ENCODE measurements around the gene SKIC8.
A peak's percentile ranks its signal among the peaks of the same experiment; 100 is the strongest.
"Not testable (repeated sequence)": the region's sequence is repeated elsewhere in the genome, so short reads cannot be mapped to it uniquely, and the experiment has no call there.

The SKIC8 gene

DNA sequence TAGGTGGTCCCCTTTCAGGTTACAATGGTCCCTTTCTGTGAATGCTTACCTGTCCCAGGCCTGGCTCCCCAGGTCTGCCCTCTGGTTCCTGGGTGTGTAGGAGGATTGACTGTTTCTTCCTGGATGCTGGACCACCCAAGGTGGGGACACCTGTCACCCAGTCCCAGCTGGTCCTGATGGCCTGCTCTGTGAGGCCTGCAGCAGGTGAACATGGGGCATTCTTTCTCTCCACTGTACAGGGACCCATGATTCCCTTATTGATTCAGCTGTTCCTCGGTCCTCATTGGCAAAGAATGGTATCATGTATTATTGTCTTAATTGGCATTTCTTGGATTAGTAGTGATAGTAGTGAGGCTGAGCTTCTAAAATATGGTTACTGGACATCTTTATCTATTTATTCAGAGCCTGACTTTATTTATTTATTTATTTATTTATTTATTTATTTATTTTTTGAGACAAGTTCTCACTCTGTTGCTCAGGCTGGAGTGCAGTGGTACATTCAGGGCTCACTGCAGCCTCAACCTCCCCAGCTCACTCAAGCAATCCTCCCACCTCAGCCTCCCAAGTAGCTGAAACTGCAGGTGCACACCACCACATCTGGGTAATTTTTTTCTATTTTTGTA, 43.9 kb downstream of the SKIC8 start:
- no peak for DNase-seq (ENCODE audit: low read depth in 2 of 2)

DNA sequence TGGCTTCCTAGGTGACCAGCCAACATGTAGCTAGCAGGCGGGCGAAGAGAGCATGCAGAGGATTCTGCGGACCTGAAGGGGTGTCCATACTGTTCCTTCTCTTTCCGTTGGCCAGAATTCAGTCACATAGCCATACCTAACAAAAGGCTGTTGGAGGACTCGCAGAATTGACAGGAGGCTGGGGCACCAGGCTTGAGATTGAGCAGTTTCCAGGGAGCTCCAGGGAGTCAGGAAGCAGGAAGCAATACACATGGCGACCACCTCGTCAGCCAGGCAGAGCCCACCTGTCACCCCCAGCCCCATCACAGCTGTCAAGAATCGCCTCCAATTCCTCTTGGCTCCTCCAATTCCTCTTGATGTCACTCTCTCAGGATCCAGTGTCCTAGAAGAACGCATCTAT, 48.3 kb downstream of the SKIC8 start:
- no peak for DNase-seq (ENCODE audit: low read depth in 2 of 2)

DNA sequence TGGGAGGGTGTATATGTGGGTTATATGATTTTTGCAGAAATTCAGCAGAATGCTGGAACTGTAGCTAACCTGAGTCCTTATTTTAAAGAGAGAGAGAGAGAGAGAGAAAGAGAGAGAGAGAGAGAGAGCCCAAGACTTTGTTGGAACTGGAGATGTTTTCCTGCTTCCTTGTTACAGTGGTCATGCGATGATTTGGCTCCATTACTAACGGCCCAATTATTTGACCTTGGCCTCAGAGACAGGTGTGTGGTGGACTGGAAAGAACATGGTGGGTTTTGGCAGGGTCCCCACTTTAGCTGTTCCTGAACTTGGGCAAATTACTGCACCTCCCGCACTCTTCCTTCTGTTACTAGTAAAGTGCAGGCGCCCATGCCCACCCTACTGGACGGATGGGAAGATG, 50.3 kb downstream of the SKIC8 start:
- DNase-seq (ENCODE audit: low read depth in 2 of 2): no peak

DNA sequence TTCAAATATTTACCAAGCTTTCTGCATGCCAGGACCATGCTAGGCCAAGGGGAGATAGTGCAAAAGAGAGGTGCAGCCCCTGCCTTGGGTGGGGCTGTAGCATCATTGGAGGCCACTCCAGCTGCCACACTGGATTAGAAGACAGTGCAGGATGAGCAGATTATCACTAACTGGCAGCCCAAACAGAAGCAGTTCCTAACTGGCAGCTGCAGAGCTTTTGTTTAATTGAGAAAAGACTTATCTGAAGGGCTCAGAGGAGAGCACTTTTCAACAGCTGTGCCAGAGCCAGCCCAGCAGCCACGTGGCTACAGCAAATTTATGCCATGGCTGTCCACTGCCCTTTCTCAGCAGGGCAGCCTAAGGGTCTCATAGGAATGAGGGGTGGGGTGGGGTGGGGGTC, 51.5 kb downstream of the SKIC8 start:
- no peak for DNase-seq (ENCODE audit: low read depth in 2 of 2)

DNA sequence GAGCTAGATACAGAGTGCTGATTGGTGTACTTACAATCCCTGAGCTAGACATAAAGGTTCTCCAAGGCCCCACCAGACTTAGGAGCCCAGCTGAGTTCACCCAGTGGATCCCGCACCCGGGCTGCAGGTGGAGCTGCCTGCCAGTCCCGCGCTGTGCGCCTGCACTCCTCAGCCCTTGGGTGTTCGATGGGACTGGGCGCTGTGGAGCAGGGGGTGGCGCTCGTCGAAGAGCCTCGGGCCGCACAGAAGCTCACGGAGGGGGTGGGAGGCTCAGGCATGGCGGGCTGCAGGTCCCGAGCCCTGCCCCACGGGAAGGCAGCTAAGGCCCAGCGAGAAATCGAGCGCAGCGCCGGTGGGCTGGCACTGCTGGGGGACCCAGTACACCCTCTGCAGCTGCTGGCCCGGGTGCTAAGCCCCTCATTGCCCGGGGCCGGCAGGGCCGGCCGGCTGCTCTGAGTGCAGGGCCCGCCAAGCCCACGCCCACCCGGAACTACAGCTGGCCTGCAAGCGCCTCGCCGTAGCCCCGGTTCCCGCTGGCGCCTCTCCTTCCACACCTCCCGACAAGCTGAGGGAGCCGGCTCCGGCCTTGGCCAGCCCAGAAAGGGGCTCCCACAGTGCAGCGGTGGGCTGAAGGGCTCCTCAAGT, 53.3 kb downstream of the SKIC8 start:
- not testable (repeated sequence) for DNase-seq (ENCODE audit: low read depth in 2 of 2)

DNA sequence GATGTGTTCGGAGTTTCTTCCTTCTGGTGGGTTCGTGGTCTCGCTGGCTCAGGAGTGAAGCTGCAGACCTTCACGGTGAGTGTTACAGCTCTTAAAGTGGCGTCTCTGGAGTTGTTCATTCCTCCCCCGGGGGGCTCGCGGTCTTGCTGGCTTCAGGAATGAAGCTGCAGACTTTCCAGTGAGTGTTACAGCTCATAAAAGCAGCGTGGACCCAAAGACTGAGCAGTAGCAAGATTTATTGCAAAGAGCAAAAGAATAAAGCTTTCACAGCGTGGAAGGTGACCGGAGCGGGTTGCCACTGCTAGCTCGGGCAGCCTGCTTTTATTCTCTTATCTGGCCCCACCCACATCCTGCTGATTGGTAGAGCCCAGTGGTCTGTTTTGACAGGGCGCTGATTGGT, 54.0 kb downstream of the SKIC8 start:
- not testable (repeated sequence) for DNase-seq (ENCODE audit: low read depth in 2 of 2)

DNA sequence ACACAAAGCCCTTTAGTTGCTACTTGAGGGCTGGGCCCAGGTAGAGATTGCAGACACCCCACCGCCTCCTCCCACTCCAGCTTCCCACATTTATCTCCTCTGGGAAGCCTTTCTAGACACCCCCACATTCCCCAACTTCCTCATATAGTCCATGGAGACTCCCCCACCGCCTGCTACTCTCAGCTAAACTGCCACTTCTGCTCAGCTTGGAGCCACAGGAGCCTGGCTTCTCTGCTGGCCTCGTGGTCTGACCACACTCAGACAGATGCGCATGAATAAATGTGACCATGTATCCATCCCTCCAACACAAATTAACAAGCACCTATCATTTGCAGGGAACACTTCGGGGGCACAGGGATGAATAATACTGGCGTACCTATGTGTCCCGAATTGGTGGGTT, 54.5 kb downstream of the SKIC8 start:
- no peak for DNase-seq (ENCODE audit: low read depth in 2 of 2)

DNA sequence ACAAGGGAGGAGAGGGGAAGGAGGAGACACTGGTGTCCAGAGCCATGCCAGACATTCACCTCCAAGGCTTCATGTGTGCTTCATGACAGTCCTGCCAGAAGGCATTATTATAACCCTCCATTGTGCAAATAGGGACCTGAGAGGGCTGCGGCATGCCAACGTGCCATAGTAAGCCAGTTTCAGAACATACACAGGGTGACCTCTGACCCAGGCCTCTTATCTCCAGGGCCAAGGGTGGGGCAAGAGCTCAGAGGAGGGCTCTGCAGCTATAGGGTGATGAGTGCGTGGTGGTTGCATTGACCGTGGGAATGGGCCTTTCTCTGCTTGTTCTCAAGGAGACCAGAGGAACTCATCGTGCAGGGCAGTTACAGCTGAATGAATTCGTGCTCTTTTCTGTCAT, 55.3 kb downstream of the SKIC8 start:
- DNase-seq (ENCODE audit: low read depth in 2 of 2): no peak

DNA sequence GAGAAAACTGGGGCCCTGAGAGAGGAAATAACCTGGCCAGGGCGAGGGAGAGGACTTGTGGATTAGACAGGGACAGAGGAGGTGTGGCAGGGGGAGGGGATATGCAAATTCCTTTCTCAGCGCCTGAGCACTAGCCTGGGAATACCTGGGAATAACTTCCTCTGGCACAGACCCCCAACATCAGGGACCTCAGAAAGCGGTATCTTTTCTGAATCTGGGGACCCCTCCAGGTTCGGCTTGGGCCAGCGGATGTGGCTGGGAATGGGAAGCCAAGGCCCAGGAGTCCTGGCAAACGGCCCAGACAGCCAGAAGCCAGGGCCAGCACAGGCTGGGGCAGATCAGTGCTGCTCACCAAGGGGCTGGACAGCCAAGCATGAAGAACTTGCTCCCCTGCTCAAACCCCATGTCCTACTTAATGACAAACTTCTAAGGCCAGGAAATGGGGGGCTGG, 55.9 kb downstream of the SKIC8 start:
- no peak for DNase-seq (ENCODE audit: low read depth in 2 of 2)

DNA sequence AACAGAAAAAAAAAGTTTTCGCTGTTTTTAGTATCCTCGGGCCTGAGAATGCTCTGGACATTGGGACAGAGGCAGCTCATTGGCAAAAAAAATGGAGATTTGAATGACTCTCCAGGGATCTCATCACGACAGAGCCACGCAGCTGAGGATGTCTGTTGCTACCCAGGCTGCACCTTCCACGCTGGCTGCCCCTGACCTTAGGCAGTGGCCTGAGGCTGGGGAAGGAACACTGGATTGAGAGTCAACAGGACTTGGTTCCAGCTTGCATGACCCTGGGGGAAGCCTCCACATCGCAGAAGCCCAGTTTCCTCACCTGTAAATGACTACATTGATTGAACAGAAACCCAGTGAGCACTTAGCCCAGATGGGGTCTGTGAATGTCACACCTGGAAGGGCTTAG, 56.4 kb downstream of the SKIC8 start:
- DNase-seq (ENCODE audit: low read depth in 2 of 2): no peak

DNA sequence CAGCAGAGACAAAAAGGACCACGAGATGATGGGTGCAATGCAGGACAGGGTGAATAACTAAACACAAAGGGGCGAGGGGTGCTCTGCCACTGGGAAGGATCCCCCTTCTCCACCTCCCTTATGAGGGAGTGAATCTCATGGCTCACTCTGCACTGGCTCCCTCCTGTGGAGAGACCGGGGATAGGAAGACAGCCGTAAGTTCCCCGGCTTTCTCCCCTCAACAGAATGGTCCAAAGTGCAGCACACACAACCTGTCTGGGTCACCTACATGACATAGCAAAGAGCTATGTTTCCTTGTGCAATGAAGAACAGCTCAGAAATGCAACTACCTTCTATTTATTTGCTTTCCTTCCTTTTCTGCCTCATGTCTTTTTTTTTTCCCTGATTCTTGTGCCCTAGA, 57.3 kb downstream of the SKIC8 start:
- DNase-seq (ENCODE audit: low read depth in 2 of 2): no peak

DNA sequence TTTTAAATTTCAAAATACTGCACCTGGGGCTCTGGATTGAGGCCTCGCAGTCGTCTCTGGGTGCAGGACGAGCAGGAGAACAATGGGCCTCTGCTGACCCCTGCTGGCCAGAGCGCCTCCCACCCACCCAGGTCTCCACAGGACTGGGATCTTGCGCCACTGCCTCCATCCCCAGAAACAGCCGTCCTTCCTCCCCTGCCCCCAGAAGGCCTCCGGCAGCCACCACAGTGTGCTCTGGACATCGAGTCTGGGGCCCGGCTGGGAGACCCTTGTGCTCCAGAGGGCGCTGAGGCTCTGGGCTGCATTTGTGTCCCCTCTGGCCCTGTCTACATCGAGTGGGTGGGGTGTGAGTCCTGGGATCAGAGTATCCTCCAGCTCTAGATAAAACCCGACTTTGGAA, 58.4 kb downstream of the SKIC8 start:
- peak; percentile 80 to 81 for DNase-seq (ENCODE audit: low read depth in 2 of 2)

DNA sequence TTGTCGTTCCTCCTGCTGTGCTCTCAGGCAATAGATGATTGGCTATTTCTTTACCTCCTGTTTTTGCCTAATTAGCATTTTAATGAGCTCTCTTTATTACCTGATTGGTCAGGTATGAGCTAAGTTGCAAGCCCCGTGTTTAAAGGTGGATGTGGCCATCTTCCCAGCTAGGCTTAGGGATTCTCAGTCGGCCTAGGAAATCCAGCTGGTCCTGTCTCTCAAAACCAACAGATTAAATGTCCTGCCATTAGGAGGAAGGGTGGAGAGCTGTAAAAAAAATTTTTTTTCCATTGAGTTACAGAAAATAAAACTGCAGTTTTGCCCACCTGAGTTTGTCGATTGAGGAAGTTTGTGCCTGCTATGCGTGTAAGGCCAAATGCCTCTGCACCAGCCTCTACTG, 59.6 kb downstream of the SKIC8 start:
- no peak for DNase-seq (ENCODE audit: low read depth in 2 of 2)

DNA sequence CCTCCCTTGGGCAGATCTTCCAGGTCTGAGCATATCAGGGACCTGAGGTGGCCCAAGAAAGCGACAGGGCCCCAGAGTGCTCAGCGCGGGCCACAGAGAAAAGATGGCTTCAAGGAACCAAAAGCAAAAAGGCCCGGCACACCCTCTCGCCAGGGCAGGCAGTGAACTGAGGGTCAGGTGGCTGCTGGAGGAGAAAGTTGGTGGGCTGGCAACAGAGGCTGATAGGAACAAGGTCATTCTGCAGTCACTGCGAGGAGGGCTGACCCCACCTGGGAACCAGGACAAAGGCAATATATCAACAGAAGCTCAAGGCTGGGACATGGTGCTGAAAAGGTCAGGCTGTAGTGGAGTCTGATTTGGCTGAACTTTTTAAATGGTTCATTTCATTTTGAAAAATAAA, 62.3 kb downstream of the SKIC8 start:
- no peak for DNase-seq (ENCODE audit: low read depth in 2 of 2)

DNA sequence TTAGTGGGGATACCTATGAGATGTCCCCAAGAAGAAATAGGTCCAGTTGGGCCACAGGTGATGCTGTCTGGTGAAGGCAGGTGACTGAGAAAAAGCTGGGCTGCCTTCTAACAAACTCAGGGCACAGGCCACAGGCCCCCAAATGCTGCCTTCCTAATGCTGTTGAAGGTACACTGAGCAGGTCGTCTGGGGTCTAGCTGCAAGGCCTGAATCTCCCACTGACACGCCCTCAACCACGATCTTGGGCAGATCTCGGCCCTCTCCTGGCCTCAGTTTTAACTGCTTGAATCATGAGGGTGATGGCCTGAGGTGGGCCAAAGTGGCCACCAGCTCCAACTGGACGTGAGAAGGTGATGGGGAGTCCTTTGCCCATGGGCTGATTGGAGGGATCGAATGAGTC, 62.9 kb downstream of the SKIC8 start:
- DNase-seq (ENCODE audit: low read depth in 2 of 2): no peak

DNA sequence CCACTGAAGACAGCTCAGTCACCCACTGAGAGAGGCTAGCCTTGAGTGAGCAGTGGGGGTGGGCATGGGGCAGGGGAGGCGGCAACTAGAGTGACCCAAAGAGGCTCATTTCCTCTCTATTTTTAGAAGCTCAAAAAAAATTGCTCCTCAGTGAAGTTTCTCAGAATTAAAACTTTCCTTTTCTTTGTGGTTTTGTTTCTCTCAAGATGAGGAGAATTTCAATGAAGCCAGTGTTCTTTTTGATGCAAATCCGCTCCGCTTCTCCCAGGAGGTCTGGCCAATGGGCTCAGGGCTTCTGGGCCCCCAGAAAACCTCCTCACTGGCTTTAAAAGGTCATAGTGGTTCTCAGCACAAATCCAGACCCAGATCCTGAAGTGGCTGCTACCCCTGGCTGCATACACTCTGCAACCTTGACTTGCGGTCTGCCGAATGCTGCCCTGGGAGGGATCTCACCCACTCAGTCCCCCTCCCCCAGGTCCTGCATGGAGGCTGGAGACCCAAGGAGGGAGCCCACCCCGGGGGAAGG, 64.8 kb downstream of the SKIC8 start, which contains the start of gene ACSBG1:
Gene ACSBG1, minus strand, starts transcription at position 51 of the 526 bp plus-strand sequence. CDS start 64 bp downstream, outside the sequence.
- no peak for DNase-seq (ENCODE audit: low read depth in 2 of 2)

DNA sequence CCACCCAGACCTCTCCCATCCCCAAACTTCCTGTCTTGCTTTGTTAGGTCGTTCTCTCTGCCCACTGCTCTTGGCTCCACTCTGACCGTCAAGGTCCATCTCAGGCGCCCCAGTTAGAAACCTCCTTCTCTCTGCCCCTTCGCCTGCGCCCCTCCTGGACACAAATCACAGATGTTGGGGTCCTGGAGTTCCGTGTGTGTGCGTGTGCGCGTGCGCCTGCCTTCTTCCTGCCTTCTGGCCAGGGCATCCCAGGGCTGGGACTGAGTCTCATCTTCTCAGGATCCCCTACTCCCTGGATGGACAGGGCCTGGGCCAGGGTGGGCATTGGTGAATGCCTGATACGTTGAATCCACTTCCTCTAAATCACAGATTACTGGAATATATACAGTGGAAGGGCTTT, 65.9 kb downstream of the SKIC8 start:
- DNase-seq (ENCODE audit: low read depth in 2 of 2): no peak
